ENCODE data around the gene NOS1AP.
"Not testable (repeated sequence)": the region's sequence is repeated elsewhere in the genome, so short reads cannot be mapped to it uniquely, and the experiment has no call there.

Gene NOS1AP

DNA sequence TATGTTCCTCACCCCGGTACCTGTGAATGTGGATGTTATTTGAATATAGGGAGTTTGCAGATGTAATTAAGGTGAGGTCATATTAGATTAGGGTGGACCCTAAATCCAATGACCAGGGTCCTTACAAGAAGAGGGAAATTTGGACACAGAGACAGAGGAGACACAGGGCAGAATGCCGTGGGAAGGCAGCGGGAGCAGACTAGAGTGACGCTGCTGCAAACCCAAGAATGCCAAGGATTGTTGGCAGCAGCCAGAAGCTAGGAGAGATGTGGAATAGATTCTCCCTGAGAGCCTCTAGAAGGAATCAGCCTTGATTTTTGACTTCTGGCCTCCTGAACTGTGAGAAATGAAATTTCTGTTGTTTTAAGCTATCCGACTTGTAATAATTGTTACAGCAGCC, 253.5 kb downstream of the NOS1AP start:
- DNase-seq (ENCODE audit: low read depth in 2 of 2, low spot score in 1 of 2) = no peak

DNA sequence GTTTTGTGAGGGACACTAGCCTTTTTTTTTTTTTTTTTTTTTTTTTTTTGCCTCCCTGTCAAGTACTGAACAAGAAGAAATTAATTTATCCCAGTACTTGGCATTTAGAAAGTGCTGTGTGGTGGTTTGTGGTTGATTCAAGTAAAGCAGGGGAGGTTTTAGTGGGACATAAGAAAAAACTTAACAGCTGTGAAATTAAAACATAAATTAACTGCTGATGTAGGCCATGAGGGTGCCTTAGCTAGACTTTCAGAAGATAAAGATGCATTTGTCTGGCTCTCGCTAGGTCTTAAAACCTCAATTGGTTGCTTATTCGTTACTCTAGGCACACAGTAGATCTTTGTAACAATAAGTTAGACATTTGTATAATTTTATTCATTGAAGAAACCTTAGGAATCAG, 254.9 kb downstream of the NOS1AP start:
- DNase-seq (ENCODE audit: low read depth in 2 of 2, low spot score in 1 of 2) = no peak

DNA sequence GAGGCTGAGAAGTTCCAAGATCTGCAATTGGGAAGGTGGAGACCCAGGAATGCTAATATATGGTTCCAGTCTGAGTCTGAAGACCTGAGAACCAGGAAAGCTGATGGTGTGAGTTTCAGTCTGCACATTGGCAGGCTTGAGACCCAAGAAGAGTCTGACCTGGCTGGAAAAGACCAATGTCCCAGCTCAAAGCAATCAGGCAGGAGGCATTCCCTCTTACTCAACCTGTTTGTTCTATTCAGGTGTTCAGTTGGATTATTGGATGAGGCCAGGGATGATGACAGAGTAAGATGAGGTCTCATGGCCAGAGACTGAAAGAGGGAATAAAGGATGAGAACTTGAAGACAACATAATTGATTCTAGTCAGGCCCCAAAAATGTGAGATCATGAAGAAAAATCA, 257.1 kb downstream of the NOS1AP start:
- DNase-seq (ENCODE audit: low read depth in 2 of 2, low spot score in 1 of 2) = no peak

DNA sequence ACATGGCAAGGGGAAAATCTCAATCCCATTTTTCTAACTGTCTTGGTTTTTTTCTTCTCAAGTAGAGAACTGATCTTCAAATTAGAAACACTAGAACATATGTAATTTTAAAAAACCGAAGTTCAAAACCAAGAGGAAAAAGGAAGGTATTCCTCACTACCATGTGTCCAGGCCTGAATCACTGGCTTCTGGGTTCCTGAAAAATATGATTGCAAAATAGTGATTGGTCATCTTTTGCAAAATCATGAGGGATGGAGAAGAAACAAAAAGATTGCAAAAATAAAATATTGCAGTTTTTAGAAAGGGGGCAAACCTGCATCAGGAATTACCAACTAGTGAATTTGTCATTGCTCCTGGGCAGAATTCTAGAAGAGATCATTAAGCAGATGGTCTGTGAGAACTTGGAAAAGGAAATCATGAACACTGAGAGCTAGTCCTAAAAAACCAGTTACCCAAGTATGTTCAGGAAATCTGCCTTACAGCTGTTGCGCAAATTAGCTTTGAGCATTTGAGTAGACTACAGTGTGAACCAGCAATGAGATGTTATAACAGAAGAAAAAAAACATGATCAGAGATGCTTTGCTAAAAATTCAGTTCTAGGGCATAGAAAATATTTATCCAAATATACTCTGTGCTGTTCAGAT, 257.8 kb downstream of the NOS1AP start:
- DNase-seq (ENCODE audit: low read depth in 2 of 2, low spot score in 1 of 2) = no peak

DNA sequence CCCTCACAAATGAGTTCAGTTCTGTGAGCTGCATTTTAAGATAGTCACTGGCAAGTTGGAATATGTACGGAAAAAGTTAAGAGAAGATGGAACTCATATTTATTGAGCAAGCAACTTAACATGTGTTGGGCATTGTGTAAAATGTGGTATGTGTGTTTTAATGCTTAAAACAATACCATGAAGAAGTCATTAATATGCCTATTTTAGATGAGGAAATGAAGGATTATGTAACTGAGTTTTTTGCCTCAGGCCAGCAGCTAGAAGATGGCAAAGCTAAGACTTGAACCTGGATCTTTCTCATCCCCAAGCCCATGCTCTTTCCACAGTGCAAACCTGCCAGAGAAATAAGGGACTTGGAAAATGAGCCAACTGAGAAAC, 258.3 kb downstream of the NOS1AP start:
- no peak for DNase-seq (ENCODE audit: low read depth in 2 of 2, low spot score in 1 of 2)

DNA sequence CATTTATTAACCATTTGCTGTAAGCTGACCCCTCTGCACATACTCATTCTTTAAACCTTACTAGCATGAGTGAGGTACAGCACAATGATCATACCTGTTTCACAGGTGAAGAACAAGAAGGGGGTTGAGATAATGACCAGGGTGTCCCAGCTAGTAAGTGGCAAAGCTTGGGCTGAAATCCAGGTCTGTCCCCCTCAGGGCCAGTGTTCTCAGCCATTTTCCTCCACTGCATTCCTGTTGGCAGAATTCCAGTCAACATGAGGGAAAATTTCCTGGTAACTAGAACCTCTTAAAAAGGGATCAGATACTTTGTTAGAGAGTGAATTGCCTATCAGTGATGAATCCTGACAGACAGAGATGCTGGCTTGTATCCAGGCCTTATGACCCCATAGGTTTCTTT, 259.0 kb downstream of the NOS1AP start:
- no peak for DNase-seq (ENCODE audit: low read depth in 2 of 2, low spot score in 1 of 2)

DNA sequence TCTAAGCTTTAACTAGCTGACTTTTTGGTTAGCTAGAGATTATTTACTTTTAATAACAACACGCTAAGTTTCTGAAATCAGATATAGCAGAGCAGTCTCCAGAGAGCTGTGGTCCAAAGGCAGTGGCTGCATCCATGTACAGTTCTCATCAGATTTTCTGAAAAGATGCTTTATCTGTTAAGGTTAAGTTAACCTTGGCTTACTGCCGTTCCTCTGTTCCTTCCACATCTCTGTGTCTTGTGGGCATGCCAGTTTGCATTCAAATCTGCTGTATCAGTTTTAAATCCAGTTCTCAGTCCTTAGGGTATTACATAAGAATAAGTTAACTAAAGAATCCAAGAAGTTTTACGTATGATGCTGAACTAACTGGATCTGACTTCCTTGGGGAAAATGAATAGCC, 260.3 kb downstream of the NOS1AP start:
- DNase-seq (ENCODE audit: low read depth in 2 of 2, low spot score in 1 of 2) = no peak

DNA sequence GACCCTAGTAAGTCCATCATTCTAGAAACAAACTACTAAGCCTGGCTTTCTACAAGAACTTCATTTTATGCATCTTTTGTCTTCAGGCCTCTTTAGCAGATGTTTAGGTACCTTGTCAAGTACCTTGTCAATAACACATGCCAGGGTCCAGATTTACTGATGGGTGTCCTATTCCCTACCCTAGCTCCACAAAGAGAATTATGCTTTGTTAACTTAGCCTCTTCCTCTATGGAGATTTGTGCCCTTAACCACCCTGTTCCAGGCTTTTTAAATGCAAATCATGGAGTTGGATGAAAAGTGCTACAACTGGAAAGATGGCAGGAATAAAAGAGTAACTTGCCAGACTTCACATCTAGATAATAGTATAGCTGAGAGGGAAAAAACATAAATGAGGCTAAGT, 264.5 kb downstream of the NOS1AP start:
- no peak for DNase-seq (ENCODE audit: low read depth in 2 of 2, low spot score in 1 of 2)

DNA sequence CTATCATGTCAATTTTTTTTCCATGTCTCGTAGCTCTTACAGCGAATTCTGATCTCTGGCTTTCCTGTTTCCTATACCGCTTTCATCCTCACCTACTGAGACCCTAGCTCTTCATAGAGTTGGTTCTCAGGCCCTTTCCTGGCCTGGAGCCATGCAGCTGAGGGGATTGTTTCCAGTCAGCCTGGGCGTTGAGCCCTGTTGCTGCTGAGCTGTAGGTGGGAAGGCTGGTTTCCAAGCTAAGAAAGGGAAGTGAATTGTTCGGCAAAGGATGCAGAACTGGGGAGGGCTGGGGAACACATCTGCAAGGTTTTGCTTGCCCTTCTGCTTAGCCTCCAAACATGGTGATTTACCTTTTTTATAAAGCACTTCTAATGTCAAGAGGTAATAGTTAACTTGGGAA, 265.6 kb downstream of the NOS1AP start:
- no peak for DNase-seq (ENCODE audit: low read depth in 2 of 2, low spot score in 1 of 2)

DNA sequence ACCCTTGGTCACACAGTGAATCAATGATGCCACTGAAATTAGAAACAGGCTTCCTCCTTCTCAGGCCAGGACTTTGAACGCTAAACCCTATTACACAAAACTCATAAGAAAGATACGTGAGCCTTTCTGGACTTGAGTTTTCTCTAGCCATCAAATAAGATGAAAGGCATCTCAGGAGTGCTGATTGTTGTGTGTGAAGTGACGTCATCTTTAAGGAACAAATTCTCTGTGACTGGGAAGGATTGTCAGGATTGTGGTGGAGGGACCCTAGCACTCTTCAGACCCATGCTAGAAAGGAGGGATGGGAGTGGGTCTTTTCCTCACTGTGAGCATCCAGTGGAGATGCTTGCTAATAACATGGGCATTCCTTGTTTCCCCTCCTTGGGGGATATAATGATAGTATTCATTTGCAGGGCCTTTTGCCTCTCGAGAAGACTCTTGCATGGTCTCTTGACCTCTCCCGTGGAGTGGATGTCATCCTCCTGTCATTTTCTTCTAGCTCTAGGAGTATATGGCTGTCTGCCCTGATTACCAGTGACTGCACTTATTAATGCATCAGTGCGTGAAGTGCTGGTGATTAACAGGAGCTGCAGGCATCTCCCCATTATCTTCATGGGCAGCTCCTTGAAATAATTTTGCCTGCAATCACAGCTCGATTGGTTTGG, 267.3 kb downstream of the NOS1AP start:
- no peak for DNase-seq (ENCODE audit: low read depth in 2 of 2, low spot score in 1 of 2)

DNA sequence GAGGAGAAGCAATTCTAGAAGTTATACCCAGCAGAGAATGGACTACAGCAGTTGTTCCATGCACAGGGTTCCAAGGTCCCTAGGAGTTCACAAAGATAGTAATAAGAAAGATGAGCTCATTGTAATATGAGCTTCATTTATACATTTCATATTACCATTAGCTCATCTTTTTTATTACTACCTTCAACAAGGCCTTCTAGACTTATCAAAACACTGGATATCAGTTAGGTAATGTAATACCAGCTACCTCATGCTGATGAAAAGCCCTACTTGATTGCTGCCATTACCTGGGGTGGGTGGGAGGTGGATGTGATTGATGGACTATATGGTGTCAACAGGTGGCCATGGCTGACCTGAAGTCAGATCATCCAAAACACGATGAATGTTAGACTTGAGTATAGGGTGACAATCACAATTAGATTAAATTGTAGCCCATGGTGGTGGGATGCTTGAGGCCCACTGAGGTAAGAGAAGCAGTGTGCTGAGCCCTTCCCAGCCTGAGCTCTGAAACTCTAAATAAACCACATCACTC, 273.0 kb downstream of the NOS1AP start:
- no peak for DNase-seq (ENCODE audit: low read depth in 2 of 2, low spot score in 1 of 2)

DNA sequence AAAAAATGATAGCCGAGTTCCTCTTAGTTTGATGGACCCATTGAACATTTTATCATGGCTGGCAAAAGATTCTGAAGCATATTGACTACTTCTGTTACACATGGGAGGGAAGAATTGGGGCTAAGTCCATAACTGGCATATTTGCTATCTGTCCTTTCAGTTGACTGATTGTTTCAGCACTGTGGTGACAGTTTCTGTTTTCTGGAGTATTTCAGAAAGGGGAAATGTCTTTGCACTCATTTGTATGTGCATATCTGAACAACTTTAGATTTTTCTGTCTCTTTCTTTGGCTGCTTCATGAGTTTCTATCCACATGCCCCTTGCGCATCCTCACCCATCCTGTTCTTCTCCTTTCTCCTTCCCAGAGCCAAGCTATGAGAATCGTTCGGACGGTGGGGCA, 274.0 kb downstream of the NOS1AP start:
- DNase-seq (ENCODE audit: low read depth in 2 of 2, low spot score in 1 of 2) = no peak

DNA sequence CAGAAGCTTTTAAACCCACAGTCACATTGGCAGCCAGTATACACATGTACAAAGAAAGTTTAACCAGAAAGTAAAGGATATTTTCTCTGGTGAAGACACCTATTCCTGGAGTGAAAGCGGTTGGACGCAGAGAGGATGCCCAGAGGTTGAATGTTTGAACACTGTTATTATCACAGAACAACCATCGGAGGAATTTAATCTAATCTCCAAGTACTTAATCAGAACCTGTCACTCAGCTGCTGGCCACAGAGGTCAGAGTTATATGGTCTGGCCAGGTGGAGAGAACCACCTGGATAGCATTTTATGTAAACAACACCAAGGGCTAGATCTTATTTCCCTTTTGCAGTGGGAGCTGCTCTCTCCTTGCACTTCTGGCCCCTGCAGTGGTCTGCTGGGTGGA, 277.8 kb downstream of the NOS1AP start:
- DNase-seq (ENCODE audit: low read depth in 2 of 2, low spot score in 1 of 2) = no peak

DNA sequence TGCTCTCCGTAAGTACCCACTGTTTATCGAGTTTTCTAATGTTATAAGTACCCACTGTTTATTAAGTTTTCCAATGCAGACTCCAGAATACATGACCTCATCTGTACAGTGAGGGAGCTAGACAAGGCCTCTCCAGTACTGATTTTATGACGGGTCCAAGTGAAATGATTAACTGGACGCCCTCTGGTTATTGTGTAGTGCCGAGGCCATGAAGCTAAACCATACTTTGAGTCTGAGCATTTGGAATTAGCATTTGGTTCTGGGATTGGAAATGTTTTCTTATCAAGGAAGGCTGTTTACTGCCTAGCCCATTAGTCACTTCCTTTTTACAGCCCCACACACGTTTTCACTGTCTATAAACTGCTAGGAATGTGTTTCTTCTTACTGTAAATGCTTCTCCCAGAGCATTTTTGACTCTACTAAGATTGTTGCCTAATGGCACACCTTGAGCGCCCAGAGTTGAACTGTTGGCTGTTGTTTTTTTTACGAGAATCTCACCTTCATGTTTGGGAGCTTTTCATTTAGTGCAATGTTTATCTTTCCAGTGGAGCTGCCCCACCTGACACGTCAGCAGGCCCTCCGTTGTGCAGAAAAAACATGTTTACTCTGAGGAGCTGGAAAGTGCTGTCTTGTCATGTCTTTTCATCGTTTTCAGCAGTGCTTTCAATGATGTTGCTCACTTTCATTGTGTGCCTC, 280.3 kb downstream of the NOS1AP start:
- DNase-seq (ENCODE audit: low read depth in 2 of 2, low spot score in 1 of 2) = no peak

DNA sequence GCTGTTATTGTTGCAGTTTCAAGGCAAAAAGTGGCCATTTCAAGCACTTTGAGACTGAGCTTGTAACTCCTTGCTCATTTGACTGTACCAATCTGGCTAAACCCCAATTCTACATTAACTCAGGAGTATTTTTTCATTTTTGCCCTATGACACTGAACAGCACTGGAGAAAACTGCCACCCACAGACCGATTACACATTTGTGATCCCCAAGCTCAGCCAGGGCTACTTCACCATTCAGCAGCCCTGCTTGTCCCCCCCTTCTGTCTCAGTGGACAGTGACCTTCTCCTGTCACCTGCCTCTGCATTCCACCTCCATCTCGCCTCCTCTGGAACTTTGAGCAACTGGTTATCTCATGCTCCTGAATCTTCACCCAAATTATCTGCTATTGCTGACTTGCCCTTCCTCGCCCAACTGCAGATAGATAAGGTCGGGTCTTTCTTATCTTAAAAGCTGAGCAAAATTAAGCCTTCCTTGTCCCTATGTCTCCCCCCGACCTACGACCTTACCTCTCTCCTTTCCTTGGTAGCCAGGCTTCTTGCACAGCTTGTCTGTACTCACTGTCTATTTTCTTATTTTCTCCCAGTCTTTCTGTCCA, 281.9 kb downstream of the NOS1AP start:
- DNase-seq (ENCODE audit: low read depth in 2 of 2, low spot score in 1 of 2) = no peak

DNA sequence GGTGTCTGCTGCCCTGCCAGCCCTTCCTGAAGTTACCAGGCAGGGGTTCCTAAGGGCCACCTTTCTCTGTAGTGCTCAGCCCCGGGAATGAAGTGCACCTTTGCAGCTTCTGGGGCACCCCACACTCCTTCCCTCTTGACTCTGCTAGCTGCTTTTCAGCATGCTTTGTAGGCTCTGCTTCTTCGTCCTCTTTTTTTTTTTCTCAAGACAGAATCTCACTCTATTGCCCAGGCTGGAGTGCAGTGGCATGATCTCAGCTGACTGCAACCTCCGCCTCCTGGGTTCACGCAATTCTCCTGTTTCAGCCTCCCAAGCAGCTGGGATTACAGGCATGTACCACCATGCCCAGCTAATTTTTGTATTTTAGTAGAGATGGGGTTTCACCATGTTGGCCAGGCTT, 282.4 kb downstream of the NOS1AP start:
- DNase-seq (ENCODE audit: low read depth in 2 of 2, low spot score in 1 of 2) = not testable (repeated sequence)

DNA sequence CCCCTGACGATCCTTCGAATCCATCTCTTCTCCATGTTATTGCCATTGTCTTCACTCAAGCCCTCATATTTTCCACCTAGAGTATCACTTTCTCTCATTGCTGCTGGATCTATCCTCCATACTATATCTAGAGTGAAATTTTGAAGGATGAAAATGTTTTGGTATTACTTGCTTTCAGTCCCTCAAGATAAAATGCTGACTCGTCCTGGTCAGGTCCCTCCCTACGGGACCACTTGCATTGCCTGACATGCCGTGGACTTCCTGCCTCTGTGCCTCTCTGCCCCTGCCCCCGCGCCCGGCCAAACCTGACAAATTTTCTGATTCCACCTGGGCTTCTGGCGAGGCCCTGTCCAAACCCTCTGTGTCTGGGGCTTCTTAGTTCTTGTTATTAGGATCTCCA, 283.6 kb downstream of the NOS1AP start:
- no peak for DNase-seq (ENCODE audit: low read depth in 2 of 2, low spot score in 1 of 2)

DNA sequence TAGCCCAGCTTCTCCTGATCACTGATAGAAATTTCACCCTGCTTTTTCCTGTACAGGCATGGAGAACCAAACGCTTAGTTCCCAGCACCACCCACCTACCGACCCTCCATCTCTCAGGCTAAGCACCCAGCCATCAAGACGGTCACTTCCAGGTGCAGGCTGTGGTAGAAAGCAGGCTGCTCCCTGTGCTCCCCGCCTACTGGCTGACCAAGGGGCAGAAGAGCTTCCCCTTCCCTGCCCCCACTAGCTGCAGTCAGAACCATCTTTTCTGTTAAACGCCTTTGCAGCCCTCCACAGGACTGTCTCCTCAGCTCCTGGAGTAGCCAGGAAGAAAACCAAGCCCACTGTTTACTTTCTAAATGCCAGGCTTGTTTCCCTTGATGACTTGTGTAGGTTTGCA, 284.2 kb downstream of the NOS1AP start:
- no peak for DNase-seq (ENCODE audit: low read depth in 2 of 2, low spot score in 1 of 2)

DNA sequence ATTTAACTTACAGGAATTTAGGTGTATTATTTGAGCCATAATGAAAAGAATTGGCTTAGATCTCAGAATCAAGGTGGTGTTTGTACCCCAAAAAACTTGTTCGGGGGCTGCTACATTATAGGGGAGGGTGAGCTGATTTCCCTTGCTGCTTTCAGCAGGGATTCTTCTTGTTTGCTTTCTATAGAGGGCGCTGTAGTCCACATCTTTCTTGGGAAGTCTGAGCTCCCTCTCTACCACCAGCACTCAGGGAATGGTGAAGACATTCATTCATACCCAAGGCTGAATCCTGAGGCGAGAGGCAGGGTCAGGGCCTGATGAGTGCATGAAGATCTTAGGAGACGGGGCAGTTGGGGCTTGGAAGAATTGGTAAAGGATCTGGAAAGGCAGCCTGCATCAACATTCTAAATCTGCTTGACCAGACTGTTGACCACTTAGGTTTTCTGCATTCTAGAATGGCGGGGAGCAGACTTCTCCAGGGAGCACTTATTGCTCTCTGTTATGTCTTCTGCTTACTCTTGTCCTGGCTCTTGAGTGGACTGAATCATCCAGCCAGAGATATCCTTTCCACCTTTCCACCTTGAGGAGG, 288.3 kb downstream of the NOS1AP start:
- DNase-seq (ENCODE audit: low read depth in 2 of 2, low spot score in 1 of 2) = no peak

DNA sequence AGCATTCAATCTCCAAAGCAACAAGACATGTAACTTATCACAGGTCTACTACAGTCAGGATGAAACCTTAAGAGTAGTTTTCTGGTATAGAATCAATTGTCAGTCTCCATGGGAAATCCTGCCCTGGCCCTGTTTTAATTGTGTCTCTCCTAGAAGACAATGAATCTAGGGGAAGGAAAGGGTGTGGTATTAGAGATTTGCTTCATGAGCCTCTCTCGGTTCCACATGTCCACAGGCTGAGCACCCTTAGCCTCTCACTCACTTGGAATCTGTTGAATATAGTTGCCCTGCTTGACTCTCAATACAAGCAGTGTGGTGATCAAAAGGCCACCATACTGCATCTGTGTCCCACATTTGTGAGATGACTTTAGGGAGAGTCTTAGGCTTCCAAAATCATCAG, 289.4 kb downstream of the NOS1AP start:
- no peak for DNase-seq (ENCODE audit: low read depth in 2 of 2, low spot score in 1 of 2)

DNA sequence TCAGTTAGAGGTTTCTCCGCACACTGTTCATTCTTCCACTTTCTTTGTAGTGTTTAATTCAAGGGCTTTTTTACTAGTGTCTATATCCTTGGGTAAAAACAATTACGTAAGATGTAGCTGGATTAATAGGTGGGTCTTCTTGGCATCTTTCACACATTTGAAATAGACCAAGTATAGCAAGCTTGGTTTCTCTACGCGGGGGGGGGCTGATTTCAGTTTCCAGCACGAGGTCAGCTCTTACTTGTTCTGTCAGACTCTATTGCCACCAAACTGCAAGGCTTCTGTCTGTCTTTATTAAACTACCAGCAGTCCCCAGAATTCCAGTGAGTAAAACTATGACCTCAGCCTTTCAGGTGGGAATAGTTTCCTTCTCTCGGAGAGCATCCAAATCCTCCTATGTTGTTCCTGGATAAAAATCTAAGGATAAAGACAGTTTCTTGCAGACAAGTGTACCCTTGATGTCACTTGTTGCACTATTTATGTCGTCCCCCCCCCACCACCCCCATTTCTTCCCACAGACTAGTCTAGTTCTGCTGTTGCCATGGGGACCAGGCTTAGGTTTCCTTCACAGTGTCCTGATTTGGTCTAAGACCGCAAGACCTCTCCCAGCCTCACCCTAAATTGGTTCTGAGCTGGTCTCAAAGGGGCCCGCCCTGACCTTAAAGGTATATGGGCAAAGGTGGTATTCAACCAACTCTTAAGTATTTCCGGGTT, 290.2 kb downstream of the NOS1AP start:
- no peak for DNase-seq (ENCODE audit: low read depth in 2 of 2, low spot score in 1 of 2)

Data from stimulated activated CD8-positive, alpha-beta memory T cell treated with anti-CD3 and anti-CD28 coated beads, Interleukin-4, amount 100 ng/mL, for 1 hour (primary cell).